ENCODE measurements around the gene PJA2. TPM values are rescaled to one million over a fixed set of nuclear protein-coding genes. Genes with fewer than 3 reads are reported as not detected.
"Not testable (repeated sequence)": the region's sequence is repeated elsewhere in the genome, so short reads cannot be mapped to it uniquely, and the experiment has no call there.

PJA2 gene
- total RNA-seq, 2 donors from 2014 or later = 55.9 to 102 TPM

GRCh38 chr5:109426075-109426474 is 16.3 kb upstream of the PJA2 start:
- Histone ChIP-seq H3K36me3 (no peaks in the 10 kb centered on the region), H3K27me3 (no peaks in the 10 kb centered on the region), H3K9ac (ENCODE audit: low read depth in 2 of 2, low read length in 2 of 2) (no peak overlapping the region), H3K4me3 (no peak overlapping the region), H3K9me3 (no peaks in the 10 kb centered on the region), H3K27ac (no peak overlapping the region), H3K4me1 (no peaks in the 10 kb centered on the region)
- intact Hi-C loops (cut with DNase I) = no loop called here
- TF ChIP-seq, protein P1, sequence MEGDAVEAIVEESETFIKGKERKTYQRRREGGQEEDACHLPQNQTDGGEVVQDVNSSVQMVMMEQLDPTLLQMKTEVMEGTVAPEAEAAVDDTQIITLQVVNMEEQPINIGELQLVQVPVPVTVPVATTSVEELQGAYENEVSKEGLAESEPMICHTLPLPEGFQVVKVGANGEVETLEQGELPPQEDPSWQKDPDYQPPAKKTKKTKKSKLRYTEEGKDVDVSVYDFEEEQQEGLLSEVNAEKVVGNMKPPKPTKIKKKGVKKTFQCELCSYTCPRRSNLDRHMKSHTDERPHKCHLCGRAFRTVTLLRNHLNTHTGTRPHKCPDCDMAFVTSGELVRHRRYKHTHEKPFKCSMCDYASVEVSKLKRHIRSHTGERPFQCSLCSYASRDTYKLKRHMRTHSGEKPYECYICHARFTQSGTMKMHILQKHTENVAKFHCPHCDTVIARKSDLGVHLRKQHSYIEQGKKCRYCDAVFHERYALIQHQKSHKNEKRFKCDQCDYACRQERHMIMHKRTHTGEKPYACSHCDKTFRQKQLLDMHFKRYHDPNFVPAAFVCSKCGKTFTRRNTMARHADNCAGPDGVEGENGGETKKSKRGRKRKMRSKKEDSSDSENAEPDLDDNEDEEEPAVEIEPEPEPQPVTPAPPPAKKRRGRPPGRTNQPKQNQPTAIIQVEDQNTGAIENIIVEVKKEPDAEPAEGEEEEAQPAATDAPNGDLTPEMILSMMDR (IDR thresholded peaks at IDR 0.05) = no peak
- no peak for DNase-seq

DNA sequence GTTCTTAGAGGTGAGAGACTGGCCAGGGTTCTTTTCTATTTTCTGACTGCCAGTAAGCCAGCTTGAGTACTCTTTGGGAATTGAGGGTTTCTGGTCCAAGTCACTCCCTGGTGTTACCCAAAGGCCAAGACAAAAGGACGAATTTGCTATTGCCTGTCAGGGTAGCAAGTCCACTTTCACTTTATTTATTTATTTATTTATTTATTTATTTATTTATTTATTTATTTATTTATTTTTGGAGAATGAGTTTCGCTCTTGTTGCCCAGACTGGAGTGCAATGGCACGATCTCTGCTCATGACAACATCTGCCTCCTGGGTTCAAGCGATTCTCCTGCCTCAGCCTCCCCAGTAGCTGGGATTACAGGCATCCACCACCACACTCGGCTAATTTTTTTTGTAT is 15.7 kb upstream of the PJA2 start:
- H3K9ac ChIP-seq (ENCODE audit: low read depth in 2 of 2, low read length in 2 of 2); H3K9me3 ChIP-seq; H3K4me1 ChIP-seq; H3K27me3 ChIP-seq; intact Hi-C loops (cut with DNase I); H3K4me3 ChIP-seq; DNase-seq; H3K36me3 ChIP-seq; H3K27ac ChIP-seq: not testable (repeated sequence)

DNA sequence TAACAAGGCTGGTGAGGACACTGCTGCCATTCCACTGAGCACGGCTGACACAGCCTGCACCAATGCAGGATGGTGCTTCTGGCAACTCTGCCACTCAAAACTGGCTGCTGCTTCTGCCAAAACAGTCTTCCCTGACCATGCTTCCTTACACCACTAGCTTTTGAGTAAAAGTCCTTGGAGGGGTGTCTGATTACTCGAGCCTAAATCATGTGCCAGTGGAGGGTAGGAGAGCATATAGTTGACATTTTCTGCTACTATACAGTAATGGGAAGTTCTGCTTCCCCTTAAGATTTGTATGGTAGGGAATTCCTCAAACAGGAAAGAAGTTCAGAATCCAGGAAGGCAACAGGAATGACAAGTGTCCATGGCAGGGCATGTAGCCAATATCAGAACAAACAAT is 12.2 kb upstream of the PJA2 start:
- Histone ChIP-seq H3K4me3 (no peak overlapping the region), H3K9me3 (no peaks in the 10 kb centered on the region), H3K4me1 (no peaks in the 10 kb centered on the region), H3K9ac (ENCODE audit: low read depth in 2 of 2, low read length in 2 of 2) (no peak overlapping the region), H3K27me3 (no peaks in the 10 kb centered on the region), H3K36me3 (no peaks in the 10 kb centered on the region), H3K27ac (no peak overlapping the region)
- no peak for DNase-seq
- intact Hi-C loops (cut with DNase I) = no loop called here
- TF ChIP-seq, protein P1 (IDR thresholded peaks at IDR 0.05) = no peak

GRCh38 chr5:109418712-109419352 is 9.1 kb upstream of the PJA2 start:
- H3K4me3 ChIP-seq = no peak overlapping the region
- no peaks in the 10 kb centered on the region for H3K4me1 ChIP-seq
- TF ChIP-seq, protein P1 (IDR thresholded peaks at IDR 0.05) = no peak
- no peaks in the 10 kb centered on the region for H3K36me3 ChIP-seq
- H3K9me3 ChIP-seq = no peaks in the 10 kb centered on the region
- no peak overlapping the region for H3K27ac ChIP-seq
- H3K27me3 ChIP-seq = no peaks in the 10 kb centered on the region
- H3K9ac ChIP-seq (ENCODE audit: low read depth in 2 of 2, low read length in 2 of 2) = no peak overlapping the region
- intact Hi-C loops (cut with DNase I) = loop anchor here (5.0 kb wide), 1 partner anchor 38 kb away; no protein-coding TSS in a partner anchor
- no peak for DNase-seq

- no peak overlapping the region for H3K9ac ChIP-seq (ENCODE audit: low read depth in 2 of 2, low read length in 2 of 2)
- TF ChIP-seq, protein P1 (IDR thresholded peaks at IDR 0.05) = no peak
- no peaks in the 10 kb centered on the region for H3K4me1 ChIP-seq
- no peaks in the 10 kb centered on the region for H3K27me3 ChIP-seq
- H3K36me3 ChIP-seq = no peaks in the 10 kb centered on the region
- H3K9me3 ChIP-seq = no peaks in the 10 kb centered on the region
- intact Hi-C loops (cut with DNase I) = loop anchor here (5.0 kb wide), 1 partner anchor 40 kb away; no protein-coding TSS in a partner anchor
- no peak overlapping the region for H3K4me3 ChIP-seq
- DNase-seq = no peak
- H3K27ac ChIP-seq = no peak overlapping the region
Observed at GRCh38 chr5:109416882-109417281, 7.1 kb upstream of the PJA2 start.

GRCh38 chr5:109413921-109414461 is 4.2 kb upstream of the PJA2 start:
- intact Hi-C loops (cut with DNase I); H3K9me3 ChIP-seq; H3K27ac ChIP-seq; DNase-seq; H3K4me3 ChIP-seq; H3K9ac ChIP-seq (ENCODE audit: low read depth in 2 of 2, low read length in 2 of 2); H3K4me1 ChIP-seq; H3K36me3 ChIP-seq; H3K27me3 ChIP-seq: not testable (repeated sequence)
